Smooth muscle cell of the pulmonary artery (primary cell): ENCODE data around the gene AKAP6. TPM values are rescaled to one million over a fixed set of nuclear protein-coding genes. Genes with fewer than 3 reads are reported as not detected.

Experiments used
- total RNA-seq: library from RNA; depleted of rRNA; stranded (reverse); fragments of >200 nt; gene quantifications from 2 replicates; pipeline ENCODE4 v1.2.3, GENCODE V29; 2014

AKAP6 gene, protein sequence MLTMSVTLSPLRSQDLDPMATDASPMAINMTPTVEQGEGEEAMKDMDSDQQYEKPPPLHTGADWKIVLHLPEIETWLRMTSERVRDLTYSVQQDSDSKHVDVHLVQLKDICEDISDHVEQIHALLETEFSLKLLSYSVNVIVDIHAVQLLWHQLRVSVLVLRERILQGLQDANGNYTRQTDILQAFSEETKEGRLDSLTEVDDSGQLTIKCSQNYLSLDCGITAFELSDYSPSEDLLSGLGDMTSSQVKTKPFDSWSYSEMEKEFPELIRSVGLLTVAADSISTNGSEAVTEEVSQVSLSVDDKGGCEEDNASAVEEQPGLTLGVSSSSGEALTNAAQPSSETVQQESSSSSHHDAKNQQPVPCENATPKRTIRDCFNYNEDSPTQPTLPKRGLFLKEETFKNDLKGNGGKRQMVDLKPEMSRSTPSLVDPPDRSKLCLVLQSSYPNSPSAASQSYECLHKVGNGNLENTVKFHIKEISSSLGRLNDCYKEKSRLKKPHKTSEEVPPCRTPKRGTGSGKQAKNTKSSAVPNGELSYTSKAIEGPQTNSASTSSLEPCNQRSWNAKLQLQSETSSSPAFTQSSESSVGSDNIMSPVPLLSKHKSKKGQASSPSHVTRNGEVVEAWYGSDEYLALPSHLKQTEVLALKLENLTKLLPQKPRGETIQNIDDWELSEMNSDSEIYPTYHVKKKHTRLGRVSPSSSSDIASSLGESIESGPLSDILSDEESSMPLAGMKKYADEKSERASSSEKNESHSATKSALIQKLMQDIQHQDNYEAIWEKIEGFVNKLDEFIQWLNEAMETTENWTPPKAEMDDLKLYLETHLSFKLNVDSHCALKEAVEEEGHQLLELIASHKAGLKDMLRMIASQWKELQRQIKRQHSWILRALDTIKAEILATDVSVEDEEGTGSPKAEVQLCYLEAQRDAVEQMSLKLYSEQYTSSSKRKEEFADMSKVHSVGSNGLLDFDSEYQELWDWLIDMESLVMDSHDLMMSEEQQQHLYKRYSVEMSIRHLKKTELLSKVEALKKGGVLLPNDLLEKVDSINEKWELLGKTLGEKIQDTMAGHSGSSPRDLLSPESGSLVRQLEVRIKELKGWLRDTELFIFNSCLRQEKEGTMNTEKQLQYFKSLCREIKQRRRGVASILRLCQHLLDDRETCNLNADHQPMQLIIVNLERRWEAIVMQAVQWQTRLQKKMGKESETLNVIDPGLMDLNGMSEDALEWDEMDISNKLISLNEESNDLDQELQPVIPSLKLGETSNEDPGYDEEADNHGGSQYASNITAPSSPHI (N-terminal part only)
- total RNA-seq: 10.1 and 47.7 TPM in 2 replicates

GRCh38 chr14:32329146-32329545 lies at the start of gene AKAP6:
Gene AKAP6, plus strand, starts transcription at chr14:32329298. Its CDS starts 104,196 bp downstream, at chr14:32433494.

Other genes starting within 250 kb of the AKAP6 start
- gene RNU6-7, start 127.3 kb upstream of the AKAP6 start, total RNA-seq: not detected in 2 replicates
- gene RNU6-8, start 126.0 kb upstream of the AKAP6 start, total RNA-seq: not detected in 2 replicates